Measurements from ENCODE around the gene LMNA. TPM values are rescaled to one million over a fixed set of nuclear protein-coding genes. Genes with fewer than 3 reads are reported as not detected.
A peak's percentile ranks its signal among the peaks of the same experiment; 100 is the strongest.
"Not testable (repeated sequence)": the region's sequence is repeated elsewhere in the genome, so short reads cannot be mapped to it uniquely, and the experiment has no call there.

LMNA gene
- total and polyA plus RNA-seq, 7 experiments from 2014 or later, result 0.20 to 470 (median 11.8) TPM; not detected in 1

DNA sequence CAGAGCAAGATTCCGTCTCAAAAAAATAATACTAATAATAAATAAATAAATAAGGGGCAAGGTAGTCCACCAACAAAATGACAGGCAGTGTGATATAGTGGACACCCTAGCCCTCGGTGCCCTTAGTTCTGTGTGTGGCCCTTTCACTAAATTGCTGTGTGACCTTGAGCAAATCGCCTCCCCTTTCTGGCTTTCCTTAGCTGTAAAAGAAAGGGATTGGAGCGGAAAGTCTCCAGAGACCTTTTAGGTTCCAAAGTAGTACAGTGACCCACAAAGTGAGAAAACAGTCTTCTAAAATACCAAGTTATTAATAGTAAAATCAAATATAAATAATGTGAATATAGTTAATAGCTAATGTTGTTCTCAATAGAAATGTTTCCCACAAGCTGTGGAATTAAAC, 7.6 kb downstream of the LMNA start:
- H3K27ac Mint-ChIP-seq, result peak overlapping the region in 1 of 9 donors; percentile 29
- peaks cover 4 to 29% (median 8%) of the 10 kb centered on the region in 5 donors for H3K27me3 Mint-ChIP-seq
- no peak overlapping the region for H3K4me3 Mint-ChIP-seq
- no peaks in the 10 kb centered on the region for H3K9me3 Mint-ChIP-seq
- Histone ChIP-seq H3K4me3 (ENCODE audit: low read length) (no peak overlapping the region), H3K27ac (ENCODE audit: low read depth, low read length) (no peak overlapping the region), H3K9me3 (ENCODE audit: control insufficient read depth in 2 of 3, low read length in 3 of 3) (no peaks in the 10 kb centered on the region), H3K27me3 (ENCODE audit: control insufficient read depth in 2 of 2, insufficient read depth in 2 of 2, low read length in 2 of 2) (no peaks in the 10 kb centered on the region), H3K4me1 (ENCODE audit: control insufficient read depth in 2 of 2, insufficient read depth in 2 of 2, low read length in 2 of 2) (peaks cover 22 to 33% of the 10 kb centered on the region in 2 donors), H3K36me3 (ENCODE audit: control insufficient read depth in 2 of 3, insufficient read depth in 3 of 3, low read length in 3 of 3) (no peaks in the 10 kb centered on the region)
- H3K4me1 Mint-ChIP-seq, result peaks cover 8 to 49% (median 33%) of the 10 kb centered on the region in 7 donors
- intact Hi-C loops (cut with micrococcal nuclease), result no loop called here
- no peak for DNase-seq
- no peak for ATAC-seq
- ChIA-PET POLR2A (no interaction called here), CTCF (interaction anchor here (13.5 kb wide), 1 partner anchor 27 kb away, joined by 340 read pairs; no protein-coding TSS in a partner anchor)
- no peaks in the 10 kb centered on the region for H3K36me3 Mint-ChIP-seq

DNA sequence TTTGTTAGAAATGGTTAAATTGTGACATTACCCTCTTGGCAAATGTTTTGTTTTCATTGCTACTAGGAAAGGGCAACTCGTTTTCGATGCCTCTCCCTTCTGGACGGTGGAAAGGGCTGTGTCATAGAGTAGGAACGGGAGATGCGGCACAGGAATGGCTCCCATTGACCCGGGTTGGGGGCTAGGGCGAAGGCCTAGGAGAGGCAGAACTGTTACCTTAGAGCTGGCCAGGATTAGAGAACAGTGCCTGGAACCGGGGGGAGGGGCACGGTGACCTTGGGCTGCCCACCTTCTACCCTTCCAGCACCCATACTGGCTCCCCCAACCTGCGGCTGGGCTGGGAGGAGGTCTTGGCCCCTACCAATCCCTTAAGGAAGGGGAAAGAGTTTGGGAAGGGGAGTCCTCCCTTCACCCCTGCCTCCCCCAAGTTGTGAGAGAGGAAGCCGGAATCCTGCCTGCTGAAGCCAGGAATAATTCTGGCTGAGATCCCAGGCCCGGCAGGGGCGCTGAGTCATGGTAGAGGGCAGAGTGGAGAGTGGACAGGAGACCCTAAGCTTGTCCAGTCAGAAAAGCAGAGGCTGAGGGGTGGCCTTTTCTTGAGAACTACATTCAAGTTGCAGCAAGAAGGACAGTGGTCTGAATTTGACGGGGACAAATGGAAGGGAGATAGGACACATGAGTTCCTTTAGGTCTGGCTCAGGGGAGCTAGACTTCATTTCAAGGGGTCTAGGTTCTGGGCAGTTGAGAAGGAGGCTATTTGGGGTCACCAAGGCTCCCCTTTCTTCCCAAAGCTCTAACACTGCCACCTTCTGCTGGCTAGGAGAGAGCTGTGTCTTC, 8.2 kb downstream of the LMNA start:
- no peaks in the 10 kb centered on the region for H3K9me3 Mint-ChIP-seq
- H3K27ac ChIP-seq (ENCODE audit: low read depth, low read length), result no peak overlapping the region
- no peaks in the 10 kb centered on the region for H3K36me3 ChIP-seq (ENCODE audit: control insufficient read depth in 2 of 3, insufficient read depth in 3 of 3, low read length in 3 of 3)
- H3K4me1 Mint-ChIP-seq, result peaks cover 14 to 55% (median 39%) of the 10 kb centered on the region in 7 donors
- H3K36me3 Mint-ChIP-seq, result no peaks in the 10 kb centered on the region
- no peak for DNase-seq
- ChIA-PET POLR2A (interaction anchor here (1.1 kb wide), 1 partner anchor 10 kb away, joined by 3 read pairs; no protein-coding TSS in a partner anchor), CTCF (interaction anchor here (13.5 kb wide), 1 partner anchor 27 kb away, joined by 340 read pairs; no protein-coding TSS in a partner anchor)
- intact Hi-C loops (cut with micrococcal nuclease), result loop anchor here (1.0 kb wide), 2 partner anchors 7 to 16 kb away; no protein-coding TSS in a partner anchor
- H3K27ac Mint-ChIP-seq, result peak overlapping the region in 5 of 9 donors; percentile 29 to 88 (median 54)
- peaks cover 29 to 40% of the 10 kb centered on the region in 2 donors for H3K4me1 ChIP-seq (ENCODE audit: control insufficient read depth in 2 of 2, insufficient read depth in 2 of 2, low read length in 2 of 2)
- no peak for ATAC-seq
- peaks cover 4 to 31% (median 8%) of the 10 kb centered on the region in 5 donors for H3K27me3 Mint-ChIP-seq
- no peak overlapping the region for H3K4me3 ChIP-seq (ENCODE audit: low read length)
- no peak overlapping the region for H3K4me3 Mint-ChIP-seq
- no peaks in the 10 kb centered on the region for H3K9me3 ChIP-seq (ENCODE audit: control insufficient read depth in 2 of 3, low read length in 3 of 3)
- H3K27me3 ChIP-seq (ENCODE audit: control insufficient read depth in 2 of 2, insufficient read depth in 2 of 2, low read length in 2 of 2), result no peaks in the 10 kb centered on the region

- peak overlapping the region in 6 of 9 donors; percentile 43 to 88 (median 76) for H3K27ac Mint-ChIP-seq
- no peaks in the 10 kb centered on the region for H3K36me3 Mint-ChIP-seq
- Histone ChIP-seq H3K9me3 (ENCODE audit: control insufficient read depth in 2 of 3, low read length in 3 of 3) (no peaks in the 10 kb centered on the region), H3K4me3 (ENCODE audit: low read length) (no peak overlapping the region), H3K4me1 (ENCODE audit: control insufficient read depth in 2 of 2, insufficient read depth in 2 of 2, low read length in 2 of 2) (peaks cover 37 to 43% of the 10 kb centered on the region in 2 donors), H3K27ac (ENCODE audit: low read depth, low read length) (no peak overlapping the region), H3K27me3 (ENCODE audit: control insufficient read depth in 2 of 2, insufficient read depth in 2 of 2, low read length in 2 of 2) (no peaks in the 10 kb centered on the region), H3K36me3 (ENCODE audit: control insufficient read depth in 2 of 3, insufficient read depth in 3 of 3, low read length in 3 of 3) (no peaks in the 10 kb centered on the region)
- ChIA-PET CTCF (interaction anchor here (13.5 kb wide), 1 partner anchor 28 kb away, joined by 340 read pairs; no protein-coding TSS in a partner anchor), POLR2A (interaction anchor here (0.6 to 1.1 kb wide), 2 partner anchors 10 to 11 kb away, joined by 3 to 4 read pairs; no protein-coding TSS in a partner anchor)
- DNase-seq, result peak in 7 of 9 donors; percentile 44 to 72 (median 49)
- intact Hi-C loops (cut with micrococcal nuclease), result loop anchor here (1.0 kb wide), 2 partner anchors 8 to 17 kb away; no protein-coding TSS in a partner anchor
- H3K4me1 Mint-ChIP-seq, result peaks cover 18 to 61% (median 48%) of the 10 kb centered on the region in 7 donors
- H3K27me3 Mint-ChIP-seq, result peaks cover under 1 to 29% (median 1%) of the 10 kb centered on the region in 5 donors
- peak overlapping the region in 3 of 10 donors; percentile 18 to 60 (median 59) for H3K4me3 Mint-ChIP-seq
- H3K9me3 Mint-ChIP-seq, result no peaks in the 10 kb centered on the region
- ATAC-seq, result peak; percentile 21
These were observed 9.1 kb downstream of the LMNA start for GRCh38 chr1:156123356-156124196.

DNA sequence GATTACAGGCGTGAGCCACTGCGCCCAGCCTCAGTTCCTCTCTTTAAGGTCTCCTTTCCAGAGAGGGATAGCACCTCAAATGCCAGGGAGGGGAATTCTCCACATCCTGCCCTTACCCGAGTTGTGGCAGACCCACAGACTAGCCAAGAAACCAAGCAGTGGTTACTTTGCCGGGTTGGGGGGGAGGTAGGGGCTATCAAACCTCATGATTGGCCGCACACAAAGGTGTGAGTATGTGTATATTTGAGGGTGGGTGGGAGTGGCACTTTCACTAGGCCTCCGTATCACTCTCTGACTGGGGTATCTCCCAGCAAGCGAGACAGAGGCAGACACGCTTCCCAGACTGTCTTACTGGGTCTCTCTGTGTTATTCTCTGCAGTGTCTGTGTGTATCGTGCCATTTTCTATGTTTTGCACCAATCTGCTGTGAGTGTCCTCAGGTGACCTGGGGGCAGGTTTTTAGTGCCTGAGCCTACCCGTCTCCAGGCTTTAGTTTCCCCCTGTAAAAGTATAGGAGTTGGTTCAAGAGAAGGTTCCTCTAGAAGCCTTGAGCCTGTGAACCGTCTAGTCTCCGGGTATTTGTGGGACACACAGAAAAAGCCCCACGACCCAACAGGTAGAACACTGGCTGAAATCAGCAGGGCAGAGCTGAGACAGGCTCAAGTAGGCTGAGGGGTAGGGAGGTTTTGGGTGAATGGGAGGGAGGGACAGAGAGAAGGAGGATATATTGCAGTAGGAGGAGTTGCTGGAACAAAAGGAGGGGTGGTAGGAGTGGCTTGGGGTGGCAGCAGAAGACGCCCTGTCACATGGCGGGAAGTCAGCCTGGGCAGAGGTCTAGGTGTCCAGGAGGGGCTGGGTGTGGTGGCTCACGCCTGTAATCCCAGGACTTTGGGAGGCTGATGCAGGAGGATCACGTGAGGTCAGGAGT, 10.3 kb downstream of the LMNA start:
- peak overlapping the region; percentile 35 for H3K27ac ChIP-seq (ENCODE audit: low read depth, low read length)
- Mint-ChIP-seq H3K27ac (peak overlapping the region; percentile 43 to 97 (median 77)), H3K36me3 (no peaks in the 10 kb centered on the region), H3K4me1 (peaks cover 25 to 72% (median 60%) of the 10 kb centered on the region in 7 donors), H3K27me3 (peaks cover 0 to 38% (median 0%) of the 10 kb centered on the region in 5 donors), H3K4me3 (peak overlapping the region in 7 of 10 donors; percentile 6 to 59 (median 34)), H3K9me3 (no peaks in the 10 kb centered on the region)
- peaks cover 47 to 54% of the 10 kb centered on the region in 2 donors for H3K4me1 ChIP-seq (ENCODE audit: control insufficient read depth in 2 of 2, insufficient read depth in 2 of 2, low read length in 2 of 2)
- intact Hi-C loops (cut with micrococcal nuclease), result no loop called here
- ChIA-PET CTCF (interaction anchor here (13.5 kb wide), 1 partner anchor 29 kb away, joined by 340 read pairs; no protein-coding TSS in a partner anchor), POLR2A (interaction anchor here (0.6 to 1.3 kb wide), 2 partner anchors 12 to 18 kb away, joined by 4 read pairs; no protein-coding TSS in a partner anchor)
- ATAC-seq, result peak; percentile 30
- H3K36me3 ChIP-seq (ENCODE audit: control insufficient read depth in 2 of 3, insufficient read depth in 3 of 3, low read length in 3 of 3), result no peaks in the 10 kb centered on the region
- no peaks in the 10 kb centered on the region for H3K27me3 ChIP-seq (ENCODE audit: control insufficient read depth in 2 of 2, insufficient read depth in 2 of 2, low read length in 2 of 2)
- H3K4me3 ChIP-seq (ENCODE audit: low read length), result no peak overlapping the region
- no peaks in the 10 kb centered on the region for H3K9me3 ChIP-seq (ENCODE audit: control insufficient read depth in 2 of 3, low read length in 3 of 3)
- DNase-seq, result peak in 5 of 9 donors; percentile 40 to 74 (median 44)

DNA sequence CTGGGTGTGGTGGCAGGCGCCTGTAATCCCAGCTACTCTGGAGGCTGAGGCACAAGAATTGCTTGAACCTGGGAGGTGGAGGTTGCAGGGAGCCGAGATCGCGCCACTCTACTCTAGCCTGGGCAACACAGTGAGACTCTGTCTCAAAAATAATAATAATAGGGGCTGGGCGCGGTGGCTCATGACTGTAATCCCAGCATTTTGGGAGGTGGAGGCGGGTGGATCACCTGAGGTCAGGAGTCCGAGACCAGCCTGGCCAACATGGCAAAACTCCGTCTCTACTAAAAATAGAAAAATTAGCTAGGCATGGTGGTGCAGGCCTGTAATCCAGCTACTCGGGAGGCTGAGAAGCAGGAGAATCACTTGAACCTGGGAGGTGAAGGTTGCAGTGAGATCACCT, 11.0 kb downstream of the LMNA start:
- CTCF ChIA-PET, result interaction anchor here (13.5 kb wide), 1 partner anchor 30 kb away, joined by 340 read pairs; no protein-coding TSS in a partner anchor
- peak overlapping the region in 7 of 9 donors; percentile 43 to 97 (median 80) for H3K27ac Mint-ChIP-seq

More for the DNA sequence above, 11.0 kb downstream of the LMNA start:
- intact Hi-C loops (cut with micrococcal nuclease); H3K4me3 ChIP-seq (ENCODE audit: low read length); ATAC-seq; H3K9me3 ChIP-seq (ENCODE audit: control insufficient read depth in 2 of 3, low read length in 3 of 3); H3K36me3 Mint-ChIP-seq; DNase-seq; H3K27me3 ChIP-seq (ENCODE audit: control insufficient read depth in 2 of 2, insufficient read depth in 2 of 2, low read length in 2 of 2); H3K36me3 ChIP-seq (ENCODE audit: control insufficient read depth in 2 of 3, insufficient read depth in 3 of 3, low read length in 3 of 3); H3K27ac ChIP-seq (ENCODE audit: low read depth, low read length); H3K9me3 Mint-ChIP-seq: not testable (repeated sequence)
- POLR2A ChIA-PET, result interaction anchor here (0.9 to 7.2 kb wide), 3 partner anchors 18 to 28 kb away, joined by 3 to 49 read pairs (median 4); no protein-coding TSS in a partner anchor
- H3K4me1 Mint-ChIP-seq, result peaks cover 29 to 75% (median 65%) of the 10 kb centered on the region in 7 donors
- peaks cover 0 to 42% (median 0%) of the 10 kb centered on the region in 5 donors for H3K27me3 Mint-ChIP-seq
- peaks cover 47 to 58% of the 10 kb centered on the region in 2 donors for H3K4me1 ChIP-seq (ENCODE audit: control insufficient read depth in 2 of 2, insufficient read depth in 2 of 2, low read length in 2 of 2)
- peak overlapping the region in 2 of 10 donors; percentile 31 to 55 for H3K4me3 Mint-ChIP-seq
